GM23338 (cell line): ENCODE data around the gene THRA. TPM values are rescaled to one million over a fixed set of nuclear protein-coding genes. Genes with fewer than 3 reads are reported as not detected.

ENCODE experiments used
- ATAC-seq: fragments of 200-7000 bp; cut with Tn5 transposase; 3 replicates; pipeline ENCODE4 v1.9.1; 2020
- DNase-seq: peaks from one replicate; pipeline ENCODE4 v3.0.0-alpha.2; 2015; ENCODE audit warnings: low spot score
- H2AFZ ChIP-seq: fragments of 200-600 bp; sonication (generic); 2 replicates; pipeline ENCODE4 v1.8.0; 2016; ENCODE audit warnings: antibody characterized with exemption, mild to moderate bottlenecking, moderate library complexity
- H3F3A ChIP-seq: fragments of 200-600 bp; sonication (generic); replicated peaks from 2 replicates; pipeline ENCODE4 v1.8.0; 2017; ENCODE audit warnings: antibody characterized with exemption, mixed run types, low read depth
- H3K27ac ChIP-seq: fragments of 200-600 bp; sonication (generic); 2 replicates; pipeline ENCODE4 v1.6.1; 2016; ENCODE audit warnings: low read depth
- H3K27me3 ChIP-seq: fragments of 200-600 bp; sonication (generic); 2 replicates; pipeline ENCODE4 v1.8.0; 2016; ENCODE audit warnings: mild to moderate bottlenecking, mixed run types, moderate library complexity; ENCODE audit not compliant: insufficient read depth
- H3K36me3 ChIP-seq: fragments of 200-600 bp; sonication (generic); 2 replicates; pipeline ENCODE4 v1.8.0; 2016; ENCODE audit warnings: mild to moderate bottlenecking; ENCODE audit not compliant: insufficient read depth
- H3K4me1 ChIP-seq: fragments of 200-600 bp; sonication (generic); 2 replicates; pipeline ENCODE4 v1.8.0; 2016; ENCODE audit warnings: mild to moderate bottlenecking, moderate library complexity; ENCODE audit not compliant: insufficient read depth
- H3K4me2 ChIP-seq: fragments of 200-600 bp; sonication (generic); 2 replicates; pipeline ENCODE4 v1.7.1; 2017; ENCODE audit warnings: mixed run types
- H3K4me3 ChIP-seq: fragments of 200-600 bp; sonication (generic); 2 replicates; pipeline ENCODE4 v1.6.1; 2016; ENCODE audit warnings: mixed run types
- H3K79me2 ChIP-seq: fragments of 200-600 bp; sonication (generic); replicated peaks from 2 replicates; pipeline ENCODE4 v1.8.0; 2017; ENCODE audit warnings: mild to moderate bottlenecking; ENCODE audit not compliant: insufficient read depth
- H3K9me2 ChIP-seq: fragments of 200-600 bp; sonication (generic); 2 replicates; pipeline ENCODE4 v1.8.0; 2017; ENCODE audit not compliant: insufficient read depth
- H4K20me1 ChIP-seq: fragments of 200-600 bp; sonication (generic); replicated peaks from 2 replicates; pipeline ENCODE4 v1.8.0; 2017; ENCODE audit warnings: mild to moderate bottlenecking; ENCODE audit not compliant: insufficient read depth
- H3K27ac Mint-ChIP-seq: 2 replicates; pipeline ENCODE4 v1.8.0; 2020; ENCODE audit warnings: inconsistent platforms, mild to moderate bottlenecking, moderate library complexity, mixed read lengths
- H3K27me3 Mint-ChIP-seq: 3 replicates; pipeline ENCODE4 v1.8.0; 2022; ENCODE audit warnings: low read depth, mild to moderate bottlenecking, moderate library complexity, mixed read lengths, inconsistent platforms; ENCODE audit not compliant: insufficient read depth, poor library complexity
- H3K36me3 Mint-ChIP-seq: 3 replicates; pipeline ENCODE4 v1.8.0; 2021; ENCODE audit warnings: low read depth, mild to moderate bottlenecking, inconsistent platforms, moderate library complexity, mixed read lengths
- H3K4me1 Mint-ChIP-seq: 3 replicates; pipeline ENCODE4 v1.8.0; 2020; ENCODE audit warnings: mild to moderate bottlenecking, inconsistent platforms, mixed read lengths
- H3K4me3 Mint-ChIP-seq: 3 replicates; pipeline ENCODE4 v1.8.0; 2021; ENCODE audit warnings: moderate library complexity, mild to moderate bottlenecking, inconsistent platforms, mixed read lengths
- H3K9me3 Mint-ChIP-seq: 3 replicates; pipeline ENCODE4 v1.8.0; 2020; ENCODE audit warnings: moderate library complexity, mild to moderate bottlenecking, inconsistent platforms, mixed read lengths
- CREB1 ChIP-seq: fragments of 250-450 bp; sonication (Bioruptor Pico); IDR thresholded peaks from 2 replicates; pipeline ENCODE4 v1.5.0; 2020; ENCODE audit warnings: low read depth, mild to moderate bottlenecking, moderate library complexity
- EZH2 ChIP-seq: fragments of 200-600 bp; sonication (generic); IDR thresholded peaks from one replicate; pipeline ENCODE4 v1.8.0; 2017; ENCODE audit warnings: antibody characterized with exemption, mild to moderate bottlenecking, low read depth; ENCODE audit not compliant: unreplicated experiment
- EZH2phosphoT487 ChIP-seq: fragments of 200-600 bp; sonication (generic); IDR thresholded peaks from one replicate; pipeline ENCODE4 v1.8.1; 2018; ENCODE audit warnings: antibody characterized with exemption; ENCODE audit not compliant: unreplicated experiment
- REST ChIP-seq: IDR thresholded peaks from one replicate; pipeline ENCODE4 v1.6.1; 2018; ENCODE audit warnings: antibody characterized with exemption; ENCODE audit not compliant: unreplicated experiment
- STAT1 ChIP-seq: IDR thresholded peaks from one replicate; pipeline ENCODE4 v1.6.1; 2016; ENCODE audit warnings: antibody characterized with exemption; ENCODE audit not compliant: unreplicated experiment
- ZNF114 ChIP-seq: fragments of 250-450 bp; sonication (Bioruptor Pico); IDR thresholded peaks from 2 replicates; pipeline ENCODE4 v1.5.0; 2020; ENCODE audit warnings: mild to moderate bottlenecking, moderate library complexity
- ZNF331 ChIP-seq: fragments of 250-450 bp; sonication (Bioruptor Pico); IDR thresholded peaks from 2 replicates; pipeline ENCODE4 v1.5.0; 2020; ENCODE audit warnings: low read depth, mild to moderate bottlenecking, moderate library complexity
- ZNF462 ChIP-seq: fragments of 250-450 bp; sonication (Bioruptor Pico); IDR thresholded peaks from 2 replicates; pipeline ENCODE4 v1.5.0; 2020; ENCODE audit warnings: mild to moderate bottlenecking, moderate library complexity
- polyA plus RNA-seq: library from polyadenylated mRNA; unstranded; fragments of >200 nt; fragmentation: Nextera tagmentation; extraction: Ambion mirVana; gene quantifications from 2 replicates; pipeline ENCODE4 v1.2.1, GENCODE V29; 2016
- total RNA-seq: library from RNA; depleted of rRNA; stranded (reverse); fragments of >200 nt; shearing (Covaris generic); gene quantifications from 2 replicates; pipeline ENCODE4 v1.2.3, GENCODE V29; 2014

Gene THRA
- total and polyA plus RNA-seq, 2 experiments from 2014 or later: 3.4 to 10.5 TPM

- Mint-ChIP-seq H3K27me3 (peaks cover 9% of the 10 kb centered on the region), H3K4me3 (no peak overlapping the region; the same call in 2 of the 3 replicates), H3K27ac (no peak overlapping the region; the same call in 1 of the 2 replicates), H3K4me1 (peaks cover 40% of the 10 kb centered on the region), H3K36me3 (peaks cover 31% of the 10 kb centered on the region), H3K9me3 (no peaks in the 10 kb centered on the region)
- no peaks in the 10 kb centered on the region for H4K20me1 ChIP-seq
- H3K79me2 ChIP-seq: no peaks in the 10 kb centered on the region
- DNase-seq (no peak), ATAC-seq (no peak)
- H3K4me1 ChIP-seq: peaks cover 22% of the 10 kb centered on the region; the same call in 1 of the 2 replicates
- no peak overlapping the region for H2AFZ ChIP-seq
- no peaks in the 10 kb centered on the region for H3K9me2 ChIP-seq
- no peak overlapping the region for H3K4me3 ChIP-seq
- TF ChIP-seq STAT1: no peak
- no peak for TF ChIP-seq EZH2
- no peak for TF ChIP-seq ZNF331 (CRISPR knock-in tag)
- no peak for TF ChIP-seq ZNF114 (CRISPR knock-in tag)
- no peak for TF ChIP-seq EZH2phosphoT487
- TF ChIP-seq CREB1 (CRISPR knock-in tag): no peak
- no peak overlapping the region for H3K27ac ChIP-seq
- no peak overlapping the region for H3K4me2 ChIP-seq
- no peaks in the 10 kb centered on the region for H3K27me3 ChIP-seq
- H3K36me3 ChIP-seq: 0 out of 2 replicates have a peak, but pooled peaks cover 3% of the 10 kb centered on the region
- H3F3A ChIP-seq: peaks cover 5% of the 10 kb centered on the region; the same call in 1 of the 2 replicates
Measured at GRCh38 chr17:40089077-40089895, 26.5 kb downstream of the THRA start.

GRCh38 chr17:40090237-40091119, 27.7 kb downstream of the THRA start:
- H4K20me1 ChIP-seq: no peaks in the 10 kb centered on the region
- no peak for DNase-seq
- no peak overlapping the region for H2AFZ ChIP-seq
- H3K27me3 Mint-ChIP-seq: peaks cover 6% of the 10 kb centered on the region
- no peak overlapping the region for H3K4me2 ChIP-seq
- 0 out of 2 replicates have a peak, but pooled peaks cover 3% of the 10 kb centered on the region for H3K36me3 ChIP-seq
- H3K4me1 Mint-ChIP-seq: peaks cover 41% of the 10 kb centered on the region
- no peaks in the 10 kb centered on the region for H3K27me3 ChIP-seq
- peak; percentile 5; the same call in 2 of the 3 replicates for ATAC-seq
- H3K4me3 ChIP-seq: no peak overlapping the region
- H3K4me1 ChIP-seq: peaks cover 22% of the 10 kb centered on the region; the same call in 1 of the 2 replicates
- H3K36me3 Mint-ChIP-seq: peaks cover 36% of the 10 kb centered on the region
- H3K79me2 ChIP-seq: no peaks in the 10 kb centered on the region
- no peaks in the 10 kb centered on the region for H3K9me3 Mint-ChIP-seq
- peak overlapping the region; percentile 26; the same call in 1 of the 2 replicates for H3K27ac ChIP-seq
- H3K27ac Mint-ChIP-seq: no peak overlapping the region
- no peaks in the 10 kb centered on the region for H3K9me2 ChIP-seq
- no peak overlapping the region for H3K4me3 Mint-ChIP-seq
- H3F3A ChIP-seq: peaks cover 5% of the 10 kb centered on the region; the same call in 1 of the 2 replicates
- TF ChIP-seq ZNF462 (no peak), REST (no peak)
